HCT116 (cell line): ENCODE results near the gene EFR3B. TPM values are rescaled to one million over a fixed set of nuclear protein-coding genes. Genes with fewer than 3 reads are reported as not detected.

Experiments used
- ATAC-seq: fragments of 200-7000 bp; cut with Tn5 transposase; 2 replicates; pipeline ENCODE4 v1.9.1; 2020; ENCODE audit warnings: mild to moderate bottlenecking, moderate library complexity
- BruUV-seq: library from RNA; stranded (reverse); fragments of 400-500 nt; replicated peaks from 2 replicates; lab custom pipeline; 2021; lab: Mats Ljungman, UMichigan
- CTCF ChIA-PET: fragments of 300-600 bp; sonication (Branson Sonifier 250); formaldehyde crosslinking; loops from one replicate; lab custom pipeline; 2021; ENCODE audit warnings: antibody characterized with exemption; lab: Charles Lee
- POLR2A ChIA-PET: fragments of 300-600, 350-600 bp; sonication (Branson Sonifier 250); formaldehyde crosslinking; loops from one replicate; lab custom pipeline; 2021; ENCODE audit warnings: antibody characterized with exemption; lab: Charles Lee
- RAD21 ChIA-PET, 2 experiments: fragments of 300-600 bp; sonication (Branson Sonifier 250); formaldehyde crosslinking; loops; one replicate each; lab custom pipeline; 2023; ENCODE audit warnings: low total read pairs in 2 of 2; ENCODE audit not compliant: uncharacterized antibody in 2 of 2, unreplicated experiment in 2 of 2, low non-redundant PET in 1 of 2; lab: Charles Lee
- DNase-seq: peaks from one replicate; pipeline ENCODE4 v3.0.0-alpha.2; 2010; ENCODE audit warnings: low read depth, low spot score
- H2AFZ ChIP-seq: fragments of 200-600 bp; shearing (Covaris generic), sonication (generic); 2 replicates; pipeline ENCODE4 v1.6.1; 2017; ENCODE audit warnings: low read depth, mixed run types, mixed read lengths, antibody characterized with exemption, low read length; ENCODE audit not compliant: poor library complexity, severe bottlenecking
- H3K27ac ChIP-seq: 2 replicates; pipeline ENCODE4 v1.5.1; 2012; ENCODE audit warnings: low read depth, low read length
- H3K27me3 ChIP-seq: fragments of 200-600 bp; sonication (generic); 2 replicates; pipeline ENCODE4 v1.6.1; 2016; ENCODE audit warnings: mixed run types, low read length, mixed read lengths; ENCODE audit not compliant: insufficient read depth
- H3K36me3 ChIP-seq, 2 experiments: fragments of 200-500 bp in 1 of 2; fragments of 200-600 bp in 1 of 2; sonication (Bioruptor generic) in 1 of 2; sonication (generic) in 1 of 2; 2 replicates each; pipeline versions ENCODE4 v1.5.1 to v1.6.1; 2014 to 2016; ENCODE audit warnings: low read length in 2 of 2, inconsistent platforms in 1 of 2, mixed read lengths in 1 of 2, mixed run types in 1 of 2; ENCODE audit not compliant: insufficient read depth in 2 of 2, control insufficient read depth in 1 of 2
- H3K4me1 ChIP-seq, 2 experiments: fragments of 200-600 bp in 1 of 2; sonication (generic) in 1 of 2; 2 replicates each; pipeline versions ENCODE4 v1.5.1 to v1.6.1; 2012 to 2017; ENCODE audit warnings: low read length in 2 of 2, inconsistent platforms in 1 of 2, mild to moderate bottlenecking in 1 of 2, mixed read lengths in 1 of 2, mixed run types in 1 of 2, moderate library complexity in 1 of 2; ENCODE audit not compliant: insufficient read depth in 2 of 2, control insufficient read depth in 1 of 2
- H3K4me2 ChIP-seq: fragments of 200-600 bp; sonication (generic); 2 replicates; pipeline ENCODE4 v1.6.1; 2017; ENCODE audit warnings: mixed run types, low read length, mixed read lengths
- H3K4me3 ChIP-seq, 2 experiments: fragments of 200-600 bp in 1 of 2; sonication (generic) in 1 of 2; replicated peaks in 1 of 2; 2 replicates each; pipeline ENCODE4 v1.5.1; 2011 to 2016; ENCODE audit warnings: low read length in 2 of 2, control low read depth in 1 of 2, low read depth in 1 of 2, mild to moderate bottlenecking in 1 of 2, mixed read lengths in 1 of 2, mixed run types in 1 of 2
- H3K79me2 ChIP-seq: fragments of 200-600 bp; sonication (generic); 2 replicates; pipeline ENCODE4 v1.6.1; 2017; ENCODE audit warnings: mild to moderate bottlenecking, mixed run types, low read length, moderate library complexity, mixed read lengths; ENCODE audit not compliant: insufficient read depth
- H3K9ac ChIP-seq: fragments of 200-600 bp; sonication (generic); 2 replicates; pipeline ENCODE4 v1.6.1; 2016; ENCODE audit warnings: low read length, mixed read lengths
- H3K9me2 ChIP-seq: fragments of 200-600 bp; sonication (generic), shearing (Covaris generic); 2 replicates; pipeline ENCODE4 v1.6.1; 2017; ENCODE audit warnings: mixed run types, mild to moderate bottlenecking, moderate library complexity; ENCODE audit not compliant: insufficient read depth
- H3K9me3 ChIP-seq, 2 experiments: fragments of 200-500 bp in 1 of 2; fragments of 200-600 bp in 1 of 2; sonication (Bioruptor generic) in 1 of 2; sonication (generic) in 1 of 2; 2 replicates each; pipeline ENCODE4 v1.6.1; 2014 to 2017; ENCODE audit warnings: low read length in 2 of 2, mixed read lengths in 2 of 2, inconsistent platforms in 1 of 2, low read depth in 1 of 2, mild to moderate bottlenecking in 1 of 2, mixed run types in 1 of 2, moderate library complexity in 1 of 2; ENCODE audit not compliant: control insufficient read depth in 1 of 2, insufficient read depth in 1 of 2
- H4K20me1 ChIP-seq: fragments of 200-600 bp; sonication (generic), shearing (Covaris generic); 2 replicates; pipeline ENCODE4 v1.6.1; 2017; ENCODE audit warnings: mixed run types, mild to moderate bottlenecking, moderate library complexity; ENCODE audit not compliant: insufficient read depth
- ATF3 ChIP-seq: IDR thresholded peaks from 2 replicates; pipeline ENCODE4 v1.6.1; 2012
- CBX3 ChIP-seq: IDR thresholded peaks from 2 replicates; pipeline ENCODE4 v1.6.1; 2012; ENCODE audit warnings: low read depth
- CEBPB ChIP-seq: IDR thresholded peaks from 2 replicates; pipeline ENCODE4 v1.6.1; 2012; ENCODE audit warnings: low read depth
- ELF1 ChIP-seq: IDR thresholded peaks from 2 replicates; pipeline ENCODE4 v1.6.1; 2012; ENCODE audit warnings: low read depth, borderline replicate concordance
- EZH2 ChIP-seq: fragments of 200-600 bp; sonication (generic); IDR thresholded peaks from 2 replicates; pipeline ENCODE4 v1.6.1; 2017; ENCODE audit warnings: antibody characterized with exemption, mixed run types
- EZH2phosphoT487 ChIP-seq: fragments of 200-600 bp; IDR thresholded peaks from 2 replicates; pipeline ENCODE4 v1.6.1; 2018; ENCODE audit warnings: antibody characterized with exemption, borderline replicate concordance
- FOSL1 ChIP-seq: IDR thresholded peaks from 2 replicates; pipeline ENCODE4 v1.6.1; 2012; ENCODE audit warnings: low read depth
- POLR2A ChIP-seq: IDR thresholded peaks from 2 replicates; pipeline ENCODE4 v1.7.0; 2011; ENCODE audit warnings: borderline replicate concordance; ENCODE audit not compliant: insufficient read depth, insufficient read length; ENCODE audit errors: extremely low read depth
- POLR2AphosphoS5 ChIP-seq: IDR thresholded peaks from 2 replicates; pipeline ENCODE4 v1.6.1; 2011; ENCODE audit warnings: mild to moderate bottlenecking, low read depth, low read length, moderate library complexity
- RAD21 ChIP-seq: IDR thresholded peaks from 2 replicates; pipeline ENCODE4 v1.6.1; 2012; ENCODE audit warnings: low read depth, mild to moderate bottlenecking
- SP1 ChIP-seq: IDR thresholded peaks from 2 replicates; pipeline ENCODE4 v1.6.1; 2012; ENCODE audit warnings: low read depth
- TCF7L2 ChIP-seq: IDR thresholded peaks from 2 replicates; pipeline ENCODE4 v1.7.0; 2011; ENCODE audit warnings: borderline replicate concordance, inconsistent platforms; ENCODE audit not compliant: insufficient read depth, insufficient read length; ENCODE audit errors: extremely low read depth
- YY1 ChIP-seq: IDR thresholded peaks from 2 replicates; pipeline ENCODE4 v1.6.1; 2011; ENCODE audit warnings: low read length, low read depth, moderate library complexity, mild to moderate bottlenecking; ENCODE audit not compliant: insufficient replicate concordance; ENCODE audit errors: extremely low read depth
- ZFX ChIP-seq: fragments of 450-650 bp; IDR thresholded peaks from 2 replicates; pipeline ENCODE4 v1.6.1; 2017
- ZNF274 ChIP-seq: fragments of 200-500 bp; sonication (Bioruptor generic); IDR thresholded peaks from 2 replicates; pipeline ENCODE4 v1.6.1; 2014; ENCODE audit warnings: mild to moderate bottlenecking, low read depth, low read length, inconsistent platforms
- intact Hi-C: fragments of 100-400 bp; cut with micrococcal nuclease; formaldehyde crosslinking; loops from 2 replicates; pipeline ENCODE4 v1.10.0; 2022
- total RNA-seq: library from RNA; stranded (reverse); gene quantifications from one replicate; pipeline ENCODE4 v1.2.1, GENCODE V29; 2021; ENCODE audit not compliant: unreplicated experiment

EFR3B gene
- total RNA-seq, 1 experiment from 2014 or later, result 0.96 TPM

DNA sequence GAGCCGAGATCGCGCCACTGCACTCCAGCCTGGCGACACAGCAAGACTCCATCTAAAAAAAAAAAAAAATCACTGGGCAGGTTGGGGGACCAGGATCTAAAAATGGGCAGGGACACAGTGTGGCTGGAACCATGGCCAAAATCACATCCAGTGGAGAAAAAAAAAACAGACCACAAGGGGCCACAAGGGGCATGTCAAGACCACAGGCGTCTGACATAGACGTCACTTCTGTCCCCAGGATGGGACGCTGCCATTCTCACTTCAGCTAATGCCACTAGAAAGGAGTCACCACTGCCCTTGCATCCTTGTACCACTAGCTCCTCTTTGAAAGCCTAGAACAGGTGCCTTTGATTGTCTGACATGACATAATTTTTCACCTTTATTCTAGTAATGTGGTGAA, 129.0 kb downstream of the EFR3B start:
- Histone ChIP-seq H3K9me3 (no peaks in the 10 kb centered on the region), H3K27me3 (no peaks in the 10 kb centered on the region), H3K4me2 (no peak overlapping the region)
- CTCF ChIA-PET, result no interaction called here
- no peak for TF ChIP-seq EZH2phosphoT487
- TF ChIP-seq ZFX, result no peak
- no peak for TF ChIP-seq EZH2
- TF ChIP-seq SP1, result no peak
- no peak for TF ChIP-seq ATF3
- TF ChIP-seq ZNF274, result no peak
- TF ChIP-seq, all 23 proteins: peak for 0
- DNase-seq, result no peak
- H3K4me3 ChIP-seq, result no peak overlapping the region
- no TSS peak for BruUV-seq
- no peak for ATAC-seq
- H2AFZ ChIP-seq, result no peak overlapping the region
- no peak overlapping the region for H3K9ac ChIP-seq
- H3K9me2 ChIP-seq, result no peaks in the 10 kb centered on the region
- no peaks in the 10 kb centered on the region for H3K36me3 ChIP-seq
- ChIA-PET RAD21 (no interaction called here), POLR2A (no interaction called here)
- H3K79me2 ChIP-seq, result no peaks in the 10 kb centered on the region
- H3K4me1 ChIP-seq, result peaks cover 0 to 4% of the 10 kb centered on the region in 2 experiments; a peak in 1 of 4 replicates
- intact Hi-C loops, result no loop called here
- no peak overlapping the region for H3K27ac ChIP-seq
- no peaks in the 10 kb centered on the region for H4K20me1 ChIP-seq

- H3K4me3 ChIP-seq, result no peak overlapping the region
- ChIA-PET CTCF (no interaction called here), RAD21 (no interaction called here), POLR2A (no interaction called here)
- no peaks in the 10 kb centered on the region for H3K79me2 ChIP-seq
- H4K20me1 ChIP-seq, result no peaks in the 10 kb centered on the region
- no peak for TF ChIP-seq CBX3
- no peak for TF ChIP-seq YY1
- no peak for TF ChIP-seq TCF7L2
- no peak for TF ChIP-seq CEBPB
- TF ChIP-seq POLR2AphosphoS5, result no peak
- TF ChIP-seq ZFX, result no peak
- TF ChIP-seq FOSL1, result no peak
- TF ChIP-seq RAD21, result no peak
- TF ChIP-seq ELF1, result no peak
- TF ChIP-seq POLR2A, result no peak
- H3K4me1 ChIP-seq, result no peaks in the 10 kb centered on the region
- ATAC-seq (no peak), DNase-seq (no peak)
- no peaks in the 10 kb centered on the region for H3K27me3 ChIP-seq
- no peak overlapping the region for H3K9ac ChIP-seq
- no peaks in the 10 kb centered on the region for H3K9me3 ChIP-seq
- intact Hi-C loops, result no loop called here
- H3K27ac ChIP-seq, result no peak overlapping the region
- H3K9me2 ChIP-seq, result no peaks in the 10 kb centered on the region
- no peak overlapping the region for H2AFZ ChIP-seq
- no peaks in the 10 kb centered on the region for H3K36me3 ChIP-seq
- no TSS peak for BruUV-seq
- H3K4me2 ChIP-seq, result no peak overlapping the region
These were observed 131.8 kb downstream of the EFR3B start for GRCh38 chr2:25173719-25174118.
